Keratinocyte (primary cell): ENCODE measurements around the gene KRT23.

Experiments
- CTCF ChIP-seq, 3 experiments: IDR thresholded peaks in 1 of 3; conservative IDR thresholded peaks in 1 of 3; optimal IDR thresholded peaks in 1 of 3; 2 replicates in 2 of 3; 3 replicates in 1 of 3; pipeline versions ENCODE3 to v1.5.1; 2011; ENCODE audit warnings: low read length in 3 of 3, mild to moderate bottlenecking in 3 of 3, moderate library complexity in 2 of 3, control low read depth in 1 of 3, inconsistent platforms in 1 of 3; ENCODE audit not compliant: insufficient read depth in 2 of 3; ENCODE audit errors: extremely low read depth in 1 of 3
- EZH2 ChIP-seq: IDR thresholded peaks from one replicate; pipeline ENCODE4 v1.6.1; 2012; ENCODE audit warnings: inconsistent platforms, mild to moderate bottlenecking, low read length, moderate library complexity

GRCh38 chr17:40909755-40910154 is 27.7 kb downstream of the KRT23 start:
- no peak for TF ChIP-seq EZH2
- TF ChIP-seq CTCF (optimal IDR thresholded peaks at IDR 0.05 in 1 of 3, IDR thresholded peaks at IDR 0.05 in 1 of 3, conservative IDR thresholded peaks at IDR 0.05 in 1 of 3; ENCODE audit: extremely low read depth in 1 of 3, insufficient read depth in 2 of 3, low read length in 3 of 3) = no peak
